ENCODE measurements around the gene CCL28. TPM values are rescaled to one million over a fixed set of nuclear protein-coding genes. Genes with fewer than 3 reads are reported as not detected.

CCL28 gene
- total and polyA plus RNA-seq, 2 of the 13 experiments (the other 11 are each of a cell fraction or from before 2014, with no cell fraction given): 0.03 TPM; not detected in 1

- no peak for TF ChIP-seq NFAT5 (CRISPR knock-in tag; IDR thresholded peaks at IDR 0.05)
- TF ChIP-seq XRCC5 (optimal IDR thresholded peaks at IDR 0.05; ENCODE audit: low read length): no peak
These were observed 1.8 kb downstream of the CCL28 start (continued) for GRCh38 chr5:43410414-43410813.

GRCh38 chr5:43409809-43410271 is 2.4 kb downstream of the CCL28 start:
- no peak for FAIRE-seq
- H3K27me3 ChIP-seq (ENCODE audit: control insufficient read depth in 1 of 2, insufficient read depth in 2 of 2, low read length in 2 of 2): no peaks in the 10 kb centered on the region; a peak in 2 of 5 replicates

More at GRCh38 chr5:43409809-43410271, 2.4 kb downstream of the CCL28 start:
- Histone ChIP-seq H3K4me1 (ENCODE audit: insufficient read depth, low read length) (peaks cover 15% of the 10 kb centered on the region), H3K9ac (ENCODE audit: insufficient read depth, low read depth, low read length) (no peak overlapping the region), H3K27ac (ENCODE audit: extremely low read length, insufficient read depth, low read length) (no peak overlapping the region), H3K36me3 (replicated peaks in 1 of 2; ENCODE audit: control insufficient read depth in 1 of 2, insufficient read depth in 2 of 2, low read length in 2 of 2) (no peaks in the 10 kb centered on the region), H4K20me1 (ENCODE audit: insufficient read depth, low read length) (no peaks in the 10 kb centered on the region), H3K79me2 (ENCODE audit: insufficient read depth, low read length) (no peaks in the 10 kb centered on the region), H3K4me2 (ENCODE audit: low read depth, low read length) (no peak overlapping the region), H3K4me3 (replicated peaks in 1 of 3; ENCODE audit: insufficient read depth in 1 of 3, low read depth in 2 of 3, low read length in 3 of 3) (no peak overlapping the region), H3K9me3 (ENCODE audit: low read length) (no peaks in the 10 kb centered on the region), H2AFZ (ENCODE audit: low read length) (no peak overlapping the region)
- TF ChIP-seq GTF3A (CRISPR knock-in tag; conservative IDR thresholded peaks at IDR 0.05): no peak
- CTCF ChIA-PET (ENCODE audit: low intra/inter-chr PET ratio, low total read pairs): no interaction called here
- ATAC-seq (no peak), DNase-seq (ENCODE audit: low spot score) (no peak)
- BruUV-seq (replicated peaks): no TSS peak
- POLR2A ChIA-PET: no interaction called here
- 0% methylated on average over 1 of the region's 2 CpGs for WGBS (ENCODE audit: low lambda C conversion rate)
- in situ Hi-C loops (cut with HindIII; ENCODE audit: extremely low pct_ligation_motif_present, low pct_unique_long_range_greater_than_20kb): no loop called here
- intact Hi-C loops (cut with micrococcal nuclease; ENCODE audit: unreplicated experiment): no loop called here

All from HepG2 (cell line).